ENCODE data around the gene CIDEB. TPM values are rescaled to one million over a fixed set of nuclear protein-coding genes. Genes with fewer than 3 reads are reported as not detected.

The CIDEB gene
- total and polyA plus RNA-seq, 10 of the 15 experiments (the other 5 are each of a cell fraction or from before 2014, with no cell fraction given): 0.34 to 6.3 (median 3.2) TPM

DNA sequence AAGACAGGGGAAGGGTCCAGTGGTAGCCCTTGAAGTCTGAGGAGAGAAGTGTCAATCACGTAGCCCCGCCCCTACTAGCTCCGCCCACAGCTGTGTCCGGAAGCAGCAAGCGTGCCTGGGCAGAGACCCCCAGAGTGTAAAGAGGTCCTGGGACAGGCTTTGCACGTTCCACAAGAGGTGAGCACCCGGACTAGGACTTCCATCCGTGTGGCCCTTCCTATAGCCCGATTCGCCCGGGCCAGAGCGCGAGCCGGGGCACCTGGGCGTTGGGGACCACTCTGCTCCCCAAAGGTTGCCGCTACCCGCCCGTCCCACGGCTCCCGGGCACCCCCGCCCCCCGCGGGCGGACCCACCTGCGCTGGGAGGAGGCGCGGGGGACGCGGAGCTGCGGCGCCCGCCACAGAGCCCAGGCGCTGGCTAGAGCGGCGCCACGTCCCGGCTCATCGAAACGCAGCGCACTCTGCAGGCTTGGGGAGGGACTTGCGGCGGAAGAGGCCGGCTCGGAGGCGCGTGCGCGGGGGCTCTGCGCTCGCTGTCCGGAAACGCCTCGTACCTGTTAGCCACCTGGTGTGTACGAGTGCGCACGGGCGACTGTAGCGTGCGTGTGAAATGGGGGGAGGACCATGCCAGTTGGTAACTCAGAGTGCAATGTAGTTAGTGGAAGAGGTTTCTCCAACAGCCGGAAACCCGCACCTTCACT, 36.5 kb downstream of the CIDEB start, which contains the start of gene RABGGTA (continued):
- TF ChIP-seq, protein P1, sequence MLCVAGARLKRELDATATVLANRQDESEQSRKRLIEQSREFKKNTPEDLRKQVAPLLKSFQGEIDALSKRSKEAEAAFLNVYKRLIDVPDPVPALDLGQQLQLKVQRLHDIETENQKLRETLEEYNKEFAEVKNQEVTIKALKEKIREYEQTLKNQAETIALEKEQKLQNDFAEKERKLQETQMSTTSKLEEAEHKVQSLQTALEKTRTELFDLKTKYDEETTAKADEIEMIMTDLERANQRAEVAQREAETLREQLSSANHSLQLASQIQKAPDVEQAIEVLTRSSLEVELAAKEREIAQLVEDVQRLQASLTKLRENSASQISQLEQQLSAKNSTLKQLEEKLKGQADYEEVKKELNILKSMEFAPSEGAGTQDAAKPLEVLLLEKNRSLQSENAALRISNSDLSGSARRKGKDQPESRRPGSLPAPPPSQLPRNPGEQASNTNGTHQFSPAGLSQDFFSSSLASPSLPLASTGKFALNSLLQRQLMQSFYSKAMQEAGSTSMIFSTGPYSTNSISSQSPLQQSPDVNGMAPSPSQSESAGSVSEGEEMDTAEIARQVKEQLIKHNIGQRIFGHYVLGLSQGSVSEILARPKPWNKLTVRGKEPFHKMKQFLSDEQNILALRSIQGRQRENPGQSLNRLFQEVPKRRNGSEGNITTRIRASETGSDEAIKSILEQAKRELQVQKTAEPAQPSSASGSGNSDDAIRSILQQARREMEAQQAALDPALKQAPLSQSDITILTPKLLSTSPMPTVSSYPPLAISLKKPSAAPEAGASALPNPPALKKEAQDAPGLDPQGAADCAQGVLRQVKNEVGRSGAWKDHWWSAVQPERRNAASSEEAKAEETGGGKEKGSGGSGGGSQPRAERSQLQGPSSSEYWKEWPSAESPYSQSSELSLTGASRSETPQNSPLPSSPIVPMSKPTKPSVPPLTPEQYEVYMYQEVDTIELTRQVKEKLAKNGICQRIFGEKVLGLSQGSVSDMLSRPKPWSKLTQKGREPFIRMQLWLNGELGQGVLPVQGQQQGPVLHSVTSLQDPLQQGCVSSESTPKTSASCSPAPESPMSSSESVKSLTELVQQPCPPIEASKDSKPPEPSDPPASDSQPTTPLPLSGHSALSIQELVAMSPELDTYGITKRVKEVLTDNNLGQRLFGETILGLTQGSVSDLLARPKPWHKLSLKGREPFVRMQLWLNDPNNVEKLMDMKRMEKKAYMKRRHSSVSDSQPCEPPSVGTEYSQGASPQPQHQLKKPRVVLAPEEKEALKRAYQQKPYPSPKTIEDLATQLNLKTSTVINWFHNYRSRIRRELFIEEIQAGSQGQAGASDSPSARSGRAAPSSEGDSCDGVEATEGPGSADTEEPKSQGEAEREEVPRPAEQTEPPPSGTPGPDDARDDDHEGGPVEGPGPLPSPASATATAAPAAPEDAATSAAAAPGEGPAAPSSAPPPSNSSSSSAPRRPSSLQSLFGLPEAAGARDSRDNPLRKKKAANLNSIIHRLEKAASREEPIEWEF (IDR thresholded peaks at IDR 0.05; ENCODE audit: insufficient replicate concordance, low read depth, low read length): no peak
- no peak for TF ChIP-seq SPI1 (IDR thresholded peaks at IDR 0.05; ENCODE audit: borderline replicate concordance, insufficient read depth, low read depth, low read length)
- peak; percentile 61; the same call in 1 of the 2 replicates for TF ChIP-seq MTA2 (IDR thresholded peaks at IDR 0.05; ENCODE audit: low read depth)
- TF ChIP-seq, protein P2, sequence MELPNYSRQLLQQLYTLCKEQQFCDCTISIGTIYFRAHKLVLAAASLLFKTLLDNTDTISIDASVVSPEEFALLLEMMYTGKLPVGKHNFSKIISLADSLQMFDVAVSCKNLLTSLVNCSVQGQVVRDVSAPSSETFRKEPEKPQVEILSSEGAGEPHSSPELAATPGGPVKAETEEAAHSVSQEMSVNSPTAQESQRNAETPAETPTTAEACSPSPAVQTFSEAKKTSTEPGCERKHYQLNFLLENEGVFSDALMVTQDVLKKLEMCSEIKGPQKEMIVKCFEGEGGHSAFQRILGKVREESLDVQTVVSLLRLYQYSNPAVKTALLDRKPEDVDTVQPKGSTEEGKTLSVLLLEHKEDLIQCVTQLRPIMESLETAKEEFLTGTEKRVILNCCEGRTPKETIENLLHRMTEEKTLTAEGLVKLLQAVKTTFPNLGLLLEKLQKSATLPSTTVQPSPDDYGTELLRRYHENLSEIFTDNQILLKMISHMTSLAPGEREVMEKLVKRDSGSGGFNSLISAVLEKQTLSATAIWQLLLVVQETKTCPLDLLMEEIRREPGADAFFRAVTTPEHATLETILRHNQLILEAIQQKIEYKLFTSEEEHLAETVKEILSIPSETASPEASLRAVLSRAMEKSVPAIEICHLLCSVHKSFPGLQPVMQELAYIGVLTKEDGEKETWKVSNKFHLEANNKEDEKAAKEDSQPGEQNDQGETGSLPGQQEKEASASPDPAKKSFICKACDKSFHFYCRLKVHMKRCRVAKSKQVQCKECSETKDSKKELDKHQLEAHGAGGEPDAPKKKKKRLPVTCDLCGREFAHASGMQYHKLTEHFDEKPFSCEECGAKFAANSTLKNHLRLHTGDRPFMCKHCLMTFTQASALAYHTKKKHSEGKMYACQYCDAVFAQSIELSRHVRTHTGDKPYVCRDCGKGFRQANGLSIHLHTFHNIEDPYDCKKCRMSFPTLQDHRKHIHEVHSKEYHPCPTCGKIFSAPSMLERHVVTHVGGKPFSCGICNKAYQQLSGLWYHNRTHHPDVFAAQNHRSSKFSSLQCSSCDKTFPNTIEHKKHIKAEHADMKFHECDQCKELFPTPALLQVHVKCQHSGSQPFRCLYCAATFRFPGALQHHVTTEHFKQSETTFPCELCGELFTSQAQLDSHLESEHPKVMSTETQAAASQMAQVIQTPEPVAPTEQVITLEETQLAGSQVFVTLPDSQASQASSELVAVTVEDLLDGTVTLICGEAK (IDR thresholded peaks at IDR 0.05; ENCODE audit: borderline replicate concordance): peak; percentile 35; the same call in 1 of the 2 replicates
- TF ChIP-seq TCF12 (IDR thresholded peaks at IDR 0.05; ENCODE audit: low read depth, low read length): peak; percentile 76
- TF ChIP-seq, protein P3, sequence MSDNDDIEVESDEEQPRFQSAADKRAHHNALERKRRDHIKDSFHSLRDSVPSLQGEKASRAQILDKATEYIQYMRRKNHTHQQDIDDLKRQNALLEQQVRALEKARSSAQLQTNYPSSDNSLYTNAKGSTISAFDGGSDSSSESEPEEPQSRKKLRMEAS (IDR thresholded peaks at IDR 0.05; ENCODE audit: low read depth, low read length): peak; percentile 82
- TF ChIP-seq, protein P4, sequence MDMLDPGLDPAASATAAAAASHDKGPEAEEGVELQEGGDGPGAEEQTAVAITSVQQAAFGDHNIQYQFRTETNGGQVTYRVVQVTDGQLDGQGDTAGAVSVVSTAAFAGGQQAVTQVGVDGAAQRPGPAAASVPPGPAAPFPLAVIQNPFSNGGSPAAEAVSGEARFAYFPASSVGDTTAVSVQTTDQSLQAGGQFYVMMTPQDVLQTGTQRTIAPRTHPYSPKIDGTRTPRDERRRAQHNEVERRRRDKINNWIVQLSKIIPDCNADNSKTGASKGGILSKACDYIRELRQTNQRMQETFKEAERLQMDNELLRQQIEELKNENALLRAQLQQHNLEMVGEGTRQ (IDR thresholded peaks at IDR 0.05; ENCODE audit: borderline replicate concordance, low read depth, low read length): no peak; the same call in 1 of the 2 replicates
- TF ChIP-seq CBX3 (IDR thresholded peaks at IDR 0.05; ENCODE audit: borderline replicate concordance, low read depth): no peak
- peak; percentile 49; the same call in 1 of the 2 replicates for TF ChIP-seq CHD2 (IDR thresholded peaks at IDR 0.05; ENCODE audit: borderline replicate concordance, low read depth, low read length)
- peak in 1 of 2 experiments; percentile 81; a peak in 2 of 3 replicates for TF ChIP-seq EGR1 (IDR thresholded peaks at IDR 0.05; ENCODE audit: borderline replicate concordance in 1 of 2, low read depth in 2 of 2, low read length in 2 of 2)
- no peak for TF ChIP-seq ASH2L (IDR thresholded peaks at IDR 0.05; ENCODE audit: borderline replicate concordance, low read depth)
- TF ChIP-seq SREBF1 (IDR thresholded peaks at IDR 0.05; ENCODE audit: low read length): no peak
- TF ChIP-seq ZNF24 (IDR thresholded peaks at IDR 0.05): peak; percentile 82
- peak; percentile 95 for TF ChIP-seq DPF2 (IDR thresholded peaks at IDR 0.05)
- TF ChIP-seq, protein P5, sequence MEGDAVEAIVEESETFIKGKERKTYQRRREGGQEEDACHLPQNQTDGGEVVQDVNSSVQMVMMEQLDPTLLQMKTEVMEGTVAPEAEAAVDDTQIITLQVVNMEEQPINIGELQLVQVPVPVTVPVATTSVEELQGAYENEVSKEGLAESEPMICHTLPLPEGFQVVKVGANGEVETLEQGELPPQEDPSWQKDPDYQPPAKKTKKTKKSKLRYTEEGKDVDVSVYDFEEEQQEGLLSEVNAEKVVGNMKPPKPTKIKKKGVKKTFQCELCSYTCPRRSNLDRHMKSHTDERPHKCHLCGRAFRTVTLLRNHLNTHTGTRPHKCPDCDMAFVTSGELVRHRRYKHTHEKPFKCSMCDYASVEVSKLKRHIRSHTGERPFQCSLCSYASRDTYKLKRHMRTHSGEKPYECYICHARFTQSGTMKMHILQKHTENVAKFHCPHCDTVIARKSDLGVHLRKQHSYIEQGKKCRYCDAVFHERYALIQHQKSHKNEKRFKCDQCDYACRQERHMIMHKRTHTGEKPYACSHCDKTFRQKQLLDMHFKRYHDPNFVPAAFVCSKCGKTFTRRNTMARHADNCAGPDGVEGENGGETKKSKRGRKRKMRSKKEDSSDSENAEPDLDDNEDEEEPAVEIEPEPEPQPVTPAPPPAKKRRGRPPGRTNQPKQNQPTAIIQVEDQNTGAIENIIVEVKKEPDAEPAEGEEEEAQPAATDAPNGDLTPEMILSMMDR (IDR thresholded peaks at IDR 0.05 in 2 of 3, conservative IDR thresholded peaks at IDR 0.05 in 1 of 3; ENCODE audit: control insufficient read depth in 2 of 3, extremely low read depth in 1 of 3, insufficient read depth in 1 of 3, low read depth in 3 of 3, low read length in 3 of 3): peak; percentile 84 to 93 (median 86); a peak in 5 of 6 replicates
- TF ChIP-seq ZSCAN29 (IDR thresholded peaks at IDR 0.05): peak; percentile 54; the same call in 1 of the 2 replicates
